SK-N-SH treated with all-trans-retinoic acid at 6 μM for 48 hours (cell line): ENCODE measurements around the gene PALB2.

Experiments
- ARNTL ChIP-seq: fragments of 450-650 bp; formaldehyde crosslinking; IDR thresholded peaks from 2 replicates; pipeline ENCODE4 v1.5.0; 2020; ENCODE audit warnings: low read depth, mild to moderate bottlenecking, moderate library complexity, borderline replicate concordance
- CSDC2 ChIP-seq: fragments of 250-450 bp; sonication (Bioruptor Pico); IDR thresholded peaks from 2 replicates; pipeline ENCODE4 v1.5.0; 2020; ENCODE audit warnings: mild to moderate bottlenecking, moderate library complexity
- OSR1 ChIP-seq: fragments of 250-450 bp; sonication (Bioruptor Pico); IDR thresholded peaks from 2 replicates; pipeline ENCODE4 v1.8.0; 2022; ENCODE audit warnings: moderate library complexity, mild to moderate bottlenecking, inconsistent platforms
- PPARA ChIP-seq: fragments of 250-450 bp; sonication (Bioruptor Pico); IDR thresholded peaks from 2 replicates; pipeline ENCODE4 v1.5.0; 2020; ENCODE audit warnings: mild to moderate bottlenecking, borderline replicate concordance
- TCF4 ChIP-seq: fragments of 250-450 bp; sonication (Bioruptor Pico); IDR thresholded peaks from 2 replicates; pipeline ENCODE4 v1.8.0; 2021; ENCODE audit warnings: mild to moderate bottlenecking, moderate library complexity, borderline replicate concordance
- ZC3H10 ChIP-seq: fragments of 250-450 bp; sonication (Bioruptor Pico); IDR thresholded peaks from 2 replicates; pipeline ENCODE4 v1.5.1; 2021; ENCODE audit warnings: mild to moderate bottlenecking, moderate library complexity
- TF ChIP-seq, protein P1 (sequence below): fragments of 250-450 bp; sonication (Bioruptor Pico); IDR thresholded peaks from 2 replicates; pipeline ENCODE4 v1.8.0; 2020; ENCODE audit warnings: mild to moderate bottlenecking, moderate library complexity, borderline replicate concordance

DNA sequence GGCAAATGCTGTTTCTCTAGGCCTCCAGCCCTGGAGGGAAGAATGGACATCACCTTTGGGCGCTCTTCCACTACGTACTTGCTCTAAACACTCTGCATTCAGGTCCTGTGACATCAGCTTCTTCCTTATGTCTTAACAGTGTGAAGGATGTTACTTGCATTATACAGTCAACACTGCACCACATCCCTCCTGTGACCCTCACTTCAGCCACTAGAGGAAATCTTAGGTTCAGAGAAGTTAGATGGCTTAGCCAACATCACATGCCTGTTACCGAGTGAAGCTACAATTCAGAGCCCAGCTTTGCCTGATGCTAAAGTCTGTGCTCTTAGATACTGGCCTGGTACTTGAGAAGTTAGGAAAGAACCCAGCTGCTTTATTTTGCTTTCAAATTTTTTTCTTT, 65.3 kb downstream of the PALB2 start:
- no peak for TF ChIP-seq CSDC2 (CRISPR knock-in tag)
- TF ChIP-seq, protein P1, sequence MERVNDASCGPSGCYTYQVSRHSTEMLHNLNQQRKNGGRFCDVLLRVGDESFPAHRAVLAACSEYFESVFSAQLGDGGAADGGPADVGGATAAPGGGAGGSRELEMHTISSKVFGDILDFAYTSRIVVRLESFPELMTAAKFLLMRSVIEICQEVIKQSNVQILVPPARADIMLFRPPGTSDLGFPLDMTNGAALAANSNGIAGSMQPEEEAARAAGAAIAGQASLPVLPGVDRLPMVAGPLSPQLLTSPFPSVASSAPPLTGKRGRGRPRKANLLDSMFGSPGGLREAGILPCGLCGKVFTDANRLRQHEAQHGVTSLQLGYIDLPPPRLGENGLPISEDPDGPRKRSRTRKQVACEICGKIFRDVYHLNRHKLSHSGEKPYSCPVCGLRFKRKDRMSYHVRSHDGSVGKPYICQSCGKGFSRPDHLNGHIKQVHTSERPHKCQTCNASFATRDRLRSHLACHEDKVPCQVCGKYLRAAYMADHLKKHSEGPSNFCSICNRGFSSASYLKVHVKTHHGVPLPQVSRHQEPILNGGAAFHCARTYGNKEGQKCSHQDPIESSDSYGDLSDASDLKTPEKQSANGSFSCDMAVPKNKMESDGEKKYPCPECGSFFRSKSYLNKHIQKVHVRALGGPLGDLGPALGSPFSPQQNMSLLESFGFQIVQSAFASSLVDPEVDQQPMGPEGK (CRISPR knock-in tag), result no peak
- no peak for TF ChIP-seq PPARA
- TF ChIP-seq ARNTL, result no peak
- TF ChIP-seq ZC3H10 (CRISPR knock-in tag), result no peak
- TF ChIP-seq OSR1 (CRISPR knock-in tag), result no peak
- no peak for TF ChIP-seq TCF4 (CRISPR knock-in tag)
